Liver (tissue), 9 donors: ENCODE results near the gene MICAL3. TPM values are rescaled to one million over a fixed set of nuclear protein-coding genes. Genes with fewer than 3 reads are reported as not detected.

Source experiments
- DNase-seq: peaks from one replicate; pipeline ENCODE4 v3.0.0-alpha.2; 2017; ENCODE audit warnings: low spot score
- H3K27ac ChIP-seq, 2 donors: one replicate each; pipeline ENCODE4 v1.7.0; 2013; ENCODE audit warnings: inconsistent platforms in 2 of 2, low read length in 2 of 2, control low read depth in 1 of 2, low read depth in 1 of 2, mild to moderate bottlenecking in 1 of 2
- H3K27me3 ChIP-seq, 4 donors: one replicate each; pipeline versions ENCODE4 v1.6.1 to v1.7.0; 2013; ENCODE audit warnings: low read length in 3 of 4, inconsistent platforms in 1 of 4, mild to moderate bottlenecking in 1 of 4, moderate library complexity in 1 of 4; ENCODE audit not compliant: control insufficient read depth in 4 of 4, insufficient read depth in 4 of 4
- H3K36me3 ChIP-seq, 4 donors: one replicate each; pipeline versions ENCODE4 v1.6.1 to v1.7.0; 2013; ENCODE audit warnings: low read length in 3 of 4, mild to moderate bottlenecking in 3 of 4, low read depth in 1 of 4, moderate library complexity in 1 of 4; ENCODE audit not compliant: control insufficient read depth in 4 of 4, insufficient read depth in 3 of 4
- H3K4me1 ChIP-seq, 4 donors: one replicate each; pipeline versions ENCODE4 v1.6.1 to v1.7.0; 2013; ENCODE audit warnings: low read length in 3 of 4, mild to moderate bottlenecking in 3 of 4, moderate library complexity in 1 of 4; ENCODE audit not compliant: control insufficient read depth in 4 of 4, insufficient read depth in 4 of 4
- H3K4me3 ChIP-seq, 3 donors: one replicate each; pipeline versions ENCODE4 v1.6.1 to v1.7.0; 2013; ENCODE audit warnings: low read length in 3 of 3, control low read depth in 1 of 3, low read depth in 1 of 3, mild to moderate bottlenecking in 1 of 3
- H3K9ac ChIP-seq, 2 donors: one replicate each; pipeline ENCODE4 v1.7.0; 2013; ENCODE audit warnings: low read length in 2 of 2, mild to moderate bottlenecking in 2 of 2, moderate library complexity in 2 of 2, control low read depth in 1 of 2, low read depth in 1 of 2
- H3K9me3 ChIP-seq, 4 donors: one replicate each; pipeline versions ENCODE4 v1.6.1 to v1.7.0; 2013; ENCODE audit warnings: low read length in 3 of 4; ENCODE audit not compliant: control insufficient read depth in 4 of 4
- ATF3 ChIP-seq: IDR thresholded peaks from 2 replicates; pipeline ENCODE4 v1.6.1; 2016; ENCODE audit warnings: antibody characterized with exemption
- CTCF ChIP-seq: fragments of 150-350 bp; IDR thresholded peaks from 2 replicates; pipeline ENCODE4 v1.5.1; 2017; ENCODE audit warnings: improper control_type of control experiment, low read depth, low read length; ENCODE audit not compliant: missing input control
- EGR1 ChIP-seq, 2 donors: IDR thresholded peaks; 2 replicates each; pipeline ENCODE4 v1.6.1; 2016 to 2018; ENCODE audit warnings: antibody characterized with exemption in 2 of 2, low read depth in 2 of 2
- FOXA1 ChIP-seq: IDR thresholded peaks from 2 replicates; pipeline ENCODE4 v1.6.1; 2016; ENCODE audit warnings: antibody characterized with exemption
- FOXA2 ChIP-seq: IDR thresholded peaks from 2 replicates; pipeline ENCODE4 v1.6.1; 2016; ENCODE audit warnings: antibody characterized with exemption
- GABPA ChIP-seq, 2 donors: IDR thresholded peaks in 1 of 2; conservative IDR thresholded peaks in 1 of 2; 2 replicates each; pipeline ENCODE4 v1.6.1; 2016; ENCODE audit warnings: antibody characterized with exemption in 2 of 2, mild to moderate bottlenecking in 1 of 2, moderate library complexity in 1 of 2
- HNF4A ChIP-seq, 2 donors: conservative IDR thresholded peaks; 2 replicates each; pipeline ENCODE4 v1.6.1; 2016; ENCODE audit warnings: antibody characterized with exemption in 2 of 2, mild to moderate bottlenecking in 2 of 2
- HNF4G ChIP-seq: IDR thresholded peaks from 2 replicates; pipeline ENCODE4 v1.6.1; 2016; ENCODE audit warnings: antibody characterized with exemption
- JUND ChIP-seq, 2 donors: IDR thresholded peaks; 2 replicates each; pipeline ENCODE4 v1.6.1; 2016; ENCODE audit warnings: antibody characterized with exemption in 2 of 2
- MAX ChIP-seq: IDR thresholded peaks from 2 replicates; pipeline ENCODE4 v1.6.1; 2016; ENCODE audit warnings: antibody characterized with exemption
- NR2F2 ChIP-seq: IDR thresholded peaks from 2 replicates; pipeline ENCODE4 v1.6.1; 2016; ENCODE audit warnings: antibody characterized with exemption
- RAD21 ChIP-seq, 2 donors: IDR thresholded peaks; 2 replicates each; pipeline ENCODE4 v1.6.1; 2016; ENCODE audit warnings: antibody characterized with exemption in 2 of 2, mild to moderate bottlenecking in 2 of 2
- RXRA ChIP-seq, 2 donors: IDR thresholded peaks; 2 replicates each; pipeline ENCODE4 v1.6.1; 2017 to 2018; ENCODE audit warnings: antibody characterized with exemption in 2 of 2, mild to moderate bottlenecking in 1 of 2
- SP1 ChIP-seq: IDR thresholded peaks from 2 replicates; pipeline ENCODE4 v1.6.1; 2018; ENCODE audit warnings: antibody characterized with exemption, mild to moderate bottlenecking
- TAF1 ChIP-seq: conservative IDR thresholded peaks from 2 replicates; pipeline ENCODE4 v1.6.1; 2016; ENCODE audit warnings: antibody characterized with exemption, mild to moderate bottlenecking
- YY1 ChIP-seq: IDR thresholded peaks from 2 replicates; pipeline ENCODE4 v1.6.1; 2016; ENCODE audit warnings: antibody characterized with exemption, mild to moderate bottlenecking
- ZBTB33 ChIP-seq: IDR thresholded peaks from 2 replicates; pipeline ENCODE4 v1.6.1; 2016; ENCODE audit warnings: antibody characterized with exemption
- WGBS: extraction: QIAGEN DNeasy Blood & Tissue Kit; methylation state at CpG from one replicate; pipeline ENCODE4 v1.1.7; 2013; 5-methylcytosine and 5-hydroxymethylcytosine counted together
- polyA plus RNA-seq, 2 donors: library from polyadenylated mRNA; stranded (reverse) in 1 of 2; unstranded in 1 of 2; fragments of 200-250 nt in 1 of 2; fragments of >200 nt in 1 of 2; fragmentation: Nextera tagmentation in 1 of 2; extraction: Ambion mirVana in 1 of 2; gene quantifications; one replicate each; pipeline versions ENCODE4 v1.2.1 to v1.2.3, GENCODE V29; 2013 to 2015
- total RNA-seq, 2 donors: library from RNA; depleted of rRNA; stranded (reverse); fragments of >200 nt; gene quantifications; one replicate each; pipeline ENCODE4 v1.2.3, GENCODE V29; 2014
- donor health status: healthy.
- donor health status: healthy.
- donor health status: healthy.
- donor health status: healthy.
- donor health status: healthy.

MICAL3 gene
- total and polyA plus RNA-seq, 4 donors: 6.4 to 38.4 (median 23.4) TPM

- 93% methylated on average over 6 of the region's 6 CpGs for WGBS
- DNase-seq: no peak
- Histone ChIP-seq H3K27me3 (no peaks in the 10 kb centered on the region), H3K9me3 (no peaks in the 10 kb centered on the region), H3K4me3 (no peak overlapping the region), H3K4me1 (peaks cover 5 to 11% (median 10%) of the 10 kb centered on the region in 4 donors), H3K27ac (no peak overlapping the region), H3K9ac (no peak overlapping the region), H3K36me3 (peaks cover 0 to 2% (median 0%) of the 10 kb centered on the region in 4 donors)
- TF ChIP-seq ATF3 (no peak), SP1 (no peak), RXRA (IDR thresholded peaks at IDR 0.05) (no peak), HNF4A (conservative IDR thresholded peaks at IDR 0.05) (no peak), YY1 (no peak), MAX (no peak), FOXA2 (no peak), CTCF (no peak), GABPA (IDR thresholded peaks at IDR 0.05 in 1 of 2, conservative IDR thresholded peaks at IDR 0.05 in 1 of 2) (no peak), EGR1 (IDR thresholded peaks at IDR 0.05; ENCODE audit: low read depth in 2 of 2) (no peak), JUND (IDR thresholded peaks at IDR 0.05) (no peak), TAF1 (no peak), HNF4G (no peak)
These were observed 272.8 kb downstream of the MICAL3 start for GRCh38 chr22:17751596-17751995.

GRCh38 chr22:17749605-17750395 lies 274.6 kb downstream of the MICAL3 start:
- no peak overlapping the region for H3K27ac ChIP-seq
- H3K4me1 ChIP-seq: peaks cover 5 to 11% (median 10%) of the 10 kb centered on the region in 4 donors
- H3K9me3 ChIP-seq: no peaks in the 10 kb centered on the region
- no peak overlapping the region for H3K4me3 ChIP-seq
- WGBS: 92% methylated on average over 35 of the region's 35 CpGs
- H3K9ac ChIP-seq: no peak overlapping the region
- DNase-seq: no peak
- TF ChIP-seq HNF4A (conservative IDR thresholded peaks at IDR 0.05) (no peak), NR2F2 (no peak)
- peaks cover 0 to 2% (median 0%) of the 10 kb centered on the region in 4 donors for H3K36me3 ChIP-seq
- H3K27me3 ChIP-seq: no peaks in the 10 kb centered on the region

- Histone ChIP-seq H3K27ac (no peak overlapping the region), H3K4me1 (peaks cover 2 to 6% (median 4%) of the 10 kb centered on the region in 4 donors), H3K36me3 (peaks cover 0 to 2% (median 0%) of the 10 kb centered on the region in 4 donors), H3K9me3 (no peaks in the 10 kb centered on the region), H3K9ac (no peak overlapping the region), H3K4me3 (no peak overlapping the region), H3K27me3 (no peaks in the 10 kb centered on the region)
- DNase-seq: no peak
- WGBS: 91% methylated on average over 40 of the region's 40 CpGs
- TF ChIP-seq RXRA (IDR thresholded peaks at IDR 0.05): no peak
- no peak for TF ChIP-seq GABPA (IDR thresholded peaks at IDR 0.05 in 1 of 2, conservative IDR thresholded peaks at IDR 0.05 in 1 of 2)
- no peak for TF ChIP-seq NR2F2
- no peak for TF ChIP-seq HNF4G
- no peak for TF ChIP-seq EGR1 (IDR thresholded peaks at IDR 0.05; ENCODE audit: low read depth in 2 of 2)
- TF ChIP-seq ZBTB33: no peak
- no peak for TF ChIP-seq CTCF
- no peak for TF ChIP-seq JUND (IDR thresholded peaks at IDR 0.05)
- TF ChIP-seq YY1: no peak
- no peak for TF ChIP-seq MAX
- TF ChIP-seq SP1: no peak
- no peak for TF ChIP-seq FOXA1
- TF ChIP-seq RAD21 (IDR thresholded peaks at IDR 0.05): no peak
- no peak for TF ChIP-seq FOXA2
- no peak for TF ChIP-seq TAF1
- TF ChIP-seq HNF4A (conservative IDR thresholded peaks at IDR 0.05): no peak
These were observed 275.6 kb downstream of the MICAL3 start for GRCh38 chr22:17748555-17749353.
